Activated CD8-positive, alpha-beta memory T cell treated with anti-CD3 and anti-CD28 coated beads, Interleukin-2, amount 50 U/mL, for 1 hour (primary cell): ENCODE results near the gene TUFT1.
"Not testable (repeated sequence)": the region's sequence is repeated elsewhere in the genome, so short reads cannot be mapped to it uniquely, and the experiment has no call there.

Source experiments
- DNase-seq: peaks from one replicate; pipeline ENCODE4 v3.0.0-alpha.2; 2020; ENCODE audit errors: extremely low read depth

Gene TUFT1

DNA sequence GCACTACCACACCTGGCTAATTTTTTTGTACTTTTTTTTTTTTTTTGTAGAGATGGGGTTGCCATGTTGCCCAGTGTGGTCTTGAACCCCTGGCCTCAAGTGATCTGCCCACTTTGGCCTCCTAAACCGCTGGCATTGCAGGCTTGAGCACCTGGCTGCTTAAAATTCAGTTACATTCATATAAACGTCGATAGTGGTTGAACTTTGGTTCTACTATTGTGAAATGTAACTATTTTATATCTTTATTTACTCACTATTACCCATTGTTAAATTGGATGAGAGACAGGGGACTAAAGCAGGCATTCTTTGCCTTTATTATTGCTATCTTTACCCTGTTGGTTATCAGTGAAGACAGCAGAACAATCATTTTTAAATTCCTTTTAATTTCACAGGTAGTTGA, 77.9 kb downstream of the TUFT1 start:
- DNase-seq, result no peak

- DNase-seq, result no peak
These were observed 78.4 kb downstream of the TUFT1 start for GRCh38 chr1:151618470-151618869.

- DNase-seq, result not testable (repeated sequence)
These were observed 78.9 kb downstream of the TUFT1 start for GRCh38 chr1:151618996-151619395.

DNA sequence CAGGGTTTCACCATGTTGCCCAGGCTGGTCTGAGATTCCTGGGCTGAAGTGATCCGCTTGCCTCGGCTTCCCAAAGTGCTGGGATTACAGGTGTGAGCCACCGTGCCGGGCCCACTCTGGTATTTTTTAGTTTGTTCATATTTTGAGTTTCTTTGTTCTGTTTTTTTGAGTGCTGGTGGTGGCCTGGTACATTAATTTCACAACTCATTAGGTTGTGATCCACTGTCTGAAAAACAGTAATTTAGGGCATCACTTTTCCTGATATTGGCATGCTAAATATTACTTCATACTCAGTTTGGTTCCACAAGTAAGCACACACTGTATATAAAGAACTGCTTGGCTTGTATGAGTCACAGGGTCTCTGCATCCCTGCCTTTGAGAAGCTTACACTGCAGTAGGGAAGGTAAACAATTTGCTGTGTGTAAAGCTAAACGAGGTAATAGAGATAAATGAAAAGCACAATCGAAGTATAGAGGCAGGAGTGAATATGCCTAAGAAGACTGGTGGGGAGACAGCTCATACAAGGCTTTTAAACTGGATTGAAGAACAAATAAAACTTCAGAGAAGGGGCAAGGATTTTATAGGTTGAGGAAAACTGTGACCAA, 79.5 kb downstream of the TUFT1 start:
- no peak for DNase-seq

GRCh38 chr1:151620286-151620685, 80.2 kb downstream of the TUFT1 start:
- DNase-seq, result no peak

DNA sequence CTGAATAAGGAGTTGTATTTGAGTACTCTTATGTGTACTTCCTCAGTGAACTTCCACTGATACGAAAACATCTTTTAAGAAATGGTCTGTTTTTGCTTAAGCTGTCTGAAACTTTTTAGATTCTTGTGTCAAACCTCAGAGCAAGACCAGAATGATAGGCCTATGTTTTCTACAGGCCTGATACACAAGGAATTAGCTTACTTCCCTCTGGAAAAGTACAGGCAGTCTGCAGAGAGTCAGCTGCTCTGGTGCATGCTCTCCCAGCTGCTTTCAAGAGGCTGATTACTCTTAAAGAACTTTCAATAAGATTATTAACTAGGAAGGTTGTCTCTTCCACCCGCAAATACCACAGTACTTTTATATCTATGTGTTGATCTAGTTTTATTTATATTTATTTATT, 81.2 kb downstream of the TUFT1 start:
- no peak for DNase-seq

GRCh38 chr1:151624783-151625182, 84.7 kb downstream of the TUFT1 start:
- DNase-seq, result no peak

DNA sequence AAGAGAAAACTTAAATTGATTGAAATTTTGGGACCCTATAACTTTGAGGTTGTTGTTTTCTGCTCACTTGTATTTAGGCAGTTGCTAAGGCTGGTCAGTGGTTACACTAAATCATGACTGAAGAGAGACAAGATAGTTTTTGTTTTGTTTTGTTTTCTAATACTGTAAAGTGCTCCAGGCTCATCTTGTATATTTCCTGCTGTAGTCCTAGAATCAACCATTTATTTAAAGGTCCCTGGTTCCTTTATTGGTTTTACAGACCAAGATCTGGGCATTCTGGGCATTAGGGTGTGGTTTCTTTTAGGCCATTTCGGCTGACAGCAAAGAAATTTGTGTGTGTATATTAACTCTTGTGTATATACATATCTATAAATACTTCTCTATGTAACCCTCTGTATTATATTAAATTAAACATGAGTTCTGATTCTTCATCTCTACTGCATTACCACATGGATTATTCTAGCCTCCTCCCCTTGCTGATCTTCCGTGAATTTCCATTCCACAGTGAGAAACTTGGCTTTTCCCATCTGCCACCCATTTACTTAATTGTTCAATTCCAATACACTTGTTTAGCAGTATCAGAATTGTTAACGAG, 86.7 kb downstream of the TUFT1 start:
- no peak for DNase-seq

DNA sequence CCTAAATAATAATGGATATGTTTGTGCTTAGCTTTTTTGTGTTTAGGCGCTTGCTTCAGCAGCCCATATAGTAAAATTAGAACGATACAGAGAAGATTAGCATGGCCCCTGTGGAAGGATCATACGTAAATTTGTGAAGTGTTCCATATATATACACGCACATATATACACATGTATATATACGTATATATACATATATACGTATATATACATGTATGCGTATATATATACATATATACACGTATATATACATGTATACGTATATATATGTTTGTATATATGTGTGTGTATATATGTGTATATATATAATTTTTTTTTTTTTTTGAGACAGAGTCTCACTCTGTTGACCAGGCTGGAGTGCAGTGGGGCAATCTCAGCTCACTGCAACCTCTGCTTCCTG, 89.2 kb downstream of the TUFT1 start:
- no peak for DNase-seq
